Left ventricle myocardium inferior (tissue), 1 donor: ENCODE measurements around the gene GPR152. TPM values are rescaled to one million over a fixed set of nuclear protein-coding genes. Genes with fewer than 3 reads are reported as not detected.
"Not testable (repeated sequence)": the region's sequence is repeated elsewhere in the genome, so short reads cannot be mapped to it uniquely, and the experiment has no call there.

Experiments
- DNase-seq: peaks from one replicate; pipeline ENCODE4 v3.0.0-alpha.2; 2020
- H3K27ac ChIP-seq: fragments of 200-600 bp; replicated peaks from 2 replicates; pipeline ENCODE4 v1.8.0; 2021
- H3K27me3 ChIP-seq: fragments of 200-600 bp; 2 replicates; pipeline ENCODE4 v1.8.0; 2021; ENCODE audit warnings: low read depth
- H3K36me3 ChIP-seq: fragments of 200-600 bp; 2 replicates; pipeline ENCODE4 v1.8.0; 2021
- H3K4me1 ChIP-seq: fragments of 200-600 bp; 2 replicates; pipeline ENCODE4 v1.8.0; 2021
- H3K4me3 ChIP-seq: fragments of 200-600 bp; 2 replicates; pipeline ENCODE4 v1.8.0; 2021; ENCODE audit warnings: mild to moderate bottlenecking, moderate library complexity
- H3K9me3 ChIP-seq: fragments of 200-600 bp; replicated peaks from 2 replicates; pipeline ENCODE4 v1.8.0; 2021
- intact Hi-C: fragments of 100-400 bp; cut with micrococcal nuclease; formaldehyde crosslinking; loops from one replicate; pipeline ENCODE4 v1.11.0; 2022
- total RNA-seq: library from RNA; stranded (reverse); fragmentation: NEBNext Ultra II Directional; extraction: Animal tissue kit (Norgen Biotek cat#: 25700); gene quantifications from one replicate; pipeline ENCODE4 v1.2.1, GENCODE V29; 2021
- TF ChIP-seq, protein P1 (sequence below): fragments of 200-600 bp; IDR thresholded peaks from 2 replicates; pipeline ENCODE4 v1.8.0; 2021; ENCODE audit warnings: antibody characterized with exemption, mild to moderate bottlenecking, borderline replicate concordance
- donor health status: DM: no; HTN: yes; CAD: no; lungs with severe emphysema.

GPR152 gene
- total RNA-seq, 1 donor from 2014 or later = not detected

GRCh38 chr11:67484847-67485311 is 32.4 kb upstream of the GPR152 start:
- H3K27me3 ChIP-seq = no peaks in the 10 kb centered on the region
- H3K9me3 ChIP-seq = no peaks in the 10 kb centered on the region
- TF ChIP-seq, protein P1, sequence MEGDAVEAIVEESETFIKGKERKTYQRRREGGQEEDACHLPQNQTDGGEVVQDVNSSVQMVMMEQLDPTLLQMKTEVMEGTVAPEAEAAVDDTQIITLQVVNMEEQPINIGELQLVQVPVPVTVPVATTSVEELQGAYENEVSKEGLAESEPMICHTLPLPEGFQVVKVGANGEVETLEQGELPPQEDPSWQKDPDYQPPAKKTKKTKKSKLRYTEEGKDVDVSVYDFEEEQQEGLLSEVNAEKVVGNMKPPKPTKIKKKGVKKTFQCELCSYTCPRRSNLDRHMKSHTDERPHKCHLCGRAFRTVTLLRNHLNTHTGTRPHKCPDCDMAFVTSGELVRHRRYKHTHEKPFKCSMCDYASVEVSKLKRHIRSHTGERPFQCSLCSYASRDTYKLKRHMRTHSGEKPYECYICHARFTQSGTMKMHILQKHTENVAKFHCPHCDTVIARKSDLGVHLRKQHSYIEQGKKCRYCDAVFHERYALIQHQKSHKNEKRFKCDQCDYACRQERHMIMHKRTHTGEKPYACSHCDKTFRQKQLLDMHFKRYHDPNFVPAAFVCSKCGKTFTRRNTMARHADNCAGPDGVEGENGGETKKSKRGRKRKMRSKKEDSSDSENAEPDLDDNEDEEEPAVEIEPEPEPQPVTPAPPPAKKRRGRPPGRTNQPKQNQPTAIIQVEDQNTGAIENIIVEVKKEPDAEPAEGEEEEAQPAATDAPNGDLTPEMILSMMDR = no peak
- peaks cover 43% of the 10 kb centered on the region for H3K4me1 ChIP-seq
- no peak overlapping the region for H3K27ac ChIP-seq
- peaks cover 23% of the 10 kb centered on the region for H3K36me3 ChIP-seq
- no peak for DNase-seq
- no peak overlapping the region for H3K4me3 ChIP-seq
- intact Hi-C loops = no loop called here

- peaks cover 3% of the 10 kb centered on the region for H3K27me3 ChIP-seq
- no peaks in the 10 kb centered on the region for H3K9me3 ChIP-seq
- peaks cover 16% of the 10 kb centered on the region for H3K36me3 ChIP-seq
- TF ChIP-seq, protein P1 = no peak
- H3K4me1 ChIP-seq = peaks cover 38% of the 10 kb centered on the region
- intact Hi-C loops = no loop called here
- H3K27ac ChIP-seq = peak overlapping the region; percentile 85
- no peak for DNase-seq
- peak overlapping the region; percentile 68 for H3K4me3 ChIP-seq
Observed at GRCh38 chr11:67483831-67484665, 31.5 kb upstream of the GPR152 start.

GRCh38 chr11:67482827-67483798 is 30.6 kb upstream of the GPR152 start, which contains the start of gene AIP:
Gene AIP (plus strand): TSS chr11:67483026. CDS start chr11:67483159, 133 bp downstream.
- intact Hi-C loops = no loop called here
- peak within 1 kb of the TSS; percentile 85 for H3K27ac ChIP-seq
- peaks cover 11% of the 10 kb centered on the region for H3K36me3 ChIP-seq
- TF ChIP-seq, protein P1 = peak; percentile 51
- H3K4me3 ChIP-seq = peak within 1 kb of the TSS; percentile 68
- no peaks in the 10 kb centered on the region for H3K9me3 ChIP-seq
- peaks cover 4% of the 10 kb centered on the region for H3K27me3 ChIP-seq
- peaks cover 38% of the 10 kb centered on the region for H3K4me1 ChIP-seq
- DNase-seq = peak; percentile 96

DNA sequence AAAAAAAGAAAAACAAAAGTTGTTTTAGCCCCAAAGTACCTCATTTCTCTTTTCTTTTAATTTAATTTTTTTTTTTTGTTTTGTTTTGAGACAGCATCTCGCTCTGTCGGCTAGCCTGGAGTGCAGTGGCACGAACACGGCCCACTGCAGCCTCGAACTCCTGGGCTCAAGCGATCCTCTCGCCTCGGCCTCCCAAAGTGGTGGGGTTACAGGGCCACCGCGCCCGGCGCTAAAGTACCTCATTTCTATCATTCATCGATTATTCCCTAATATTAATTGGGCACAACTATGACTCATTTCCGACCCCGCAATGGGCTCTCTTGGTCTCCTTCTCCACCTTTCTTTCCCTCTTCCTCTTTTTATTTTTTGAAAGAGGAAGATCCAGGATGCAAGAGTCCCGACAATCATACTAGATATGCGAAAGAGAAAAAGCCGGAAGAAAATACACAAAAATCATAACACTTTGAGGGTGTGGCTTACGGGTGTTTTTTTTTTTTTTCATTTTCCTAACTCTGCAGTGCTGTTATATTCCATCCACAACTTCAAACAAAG is 29.8 kb upstream of the GPR152 start:
- peaks cover 38% of the 10 kb centered on the region for H3K4me1 ChIP-seq
- peak overlapping the region; percentile 68 for H3K4me3 ChIP-seq
- intact Hi-C loops = no loop called here
- peaks cover 4% of the 10 kb centered on the region for H3K36me3 ChIP-seq
- no peak for DNase-seq
- TF ChIP-seq, protein P1 = no peak
- no peaks in the 10 kb centered on the region for H3K9me3 ChIP-seq
- peak overlapping the region; percentile 85 for H3K27ac ChIP-seq
- peaks cover 4% of the 10 kb centered on the region for H3K27me3 ChIP-seq

DNA sequence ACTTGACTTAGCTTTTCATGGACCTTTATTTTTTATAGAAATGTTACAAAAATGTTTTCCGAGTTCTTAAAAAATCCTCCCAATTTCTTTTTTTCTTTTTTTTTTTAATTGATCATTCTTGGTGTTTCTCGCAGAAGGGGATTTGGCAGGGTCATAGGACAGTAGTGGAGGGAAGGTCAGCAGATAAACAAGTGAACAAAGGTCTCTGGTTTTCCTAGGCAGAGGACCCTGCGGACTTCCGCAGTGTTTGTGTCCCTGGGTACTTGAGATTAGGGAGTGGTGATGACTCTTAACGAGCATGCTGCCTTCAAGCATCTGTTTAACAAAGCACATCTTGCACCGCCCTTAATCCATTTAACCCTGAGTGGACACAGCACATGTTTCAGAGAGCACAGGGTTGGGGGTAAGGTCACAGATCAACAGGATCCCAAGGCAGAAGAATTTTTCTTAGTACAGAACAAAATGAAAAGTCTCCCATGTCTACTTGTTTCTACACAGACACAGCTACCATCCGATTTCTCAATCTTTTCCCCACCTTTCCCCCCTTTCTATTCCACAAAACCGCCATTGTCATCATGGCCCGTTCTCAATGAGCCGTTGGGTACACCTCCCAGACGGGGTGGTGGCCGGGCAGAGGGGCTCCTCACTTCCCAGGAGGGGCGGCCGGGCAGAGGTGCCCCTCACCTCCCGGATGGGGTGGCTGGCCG is 25.0 kb upstream of the GPR152 start:
- H3K27ac ChIP-seq, intact Hi-C loops, DNase-seq, H3K36me3 ChIP-seq, H3K4me1 ChIP-seq, H3K27me3 ChIP-seq, H3K4me3 ChIP-seq, H3K9me3 ChIP-seq: not testable (repeated sequence)

DNA sequence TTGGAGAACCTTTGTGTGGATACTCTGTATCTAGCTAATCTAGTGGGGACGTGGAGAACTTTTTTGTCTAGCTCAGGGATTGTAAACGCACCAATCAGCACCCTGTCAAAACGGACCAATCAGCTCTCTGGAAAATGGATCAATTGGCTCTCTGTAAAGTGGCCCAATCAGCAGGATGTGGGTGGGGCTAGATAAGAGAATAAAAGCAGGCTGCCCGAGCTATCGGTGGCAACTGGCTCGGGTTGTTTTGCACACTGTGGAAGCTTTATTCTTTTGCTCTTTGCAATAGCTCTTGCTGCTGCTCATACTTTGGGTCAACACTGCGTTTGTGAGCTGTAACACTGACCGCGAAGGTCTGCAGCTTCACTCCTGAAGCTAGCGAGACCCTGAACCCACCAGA is 24.2 kb upstream of the GPR152 start:
- H3K36me3 ChIP-seq, H3K4me1 ChIP-seq, intact Hi-C loops, H3K27ac ChIP-seq, H3K27me3 ChIP-seq, H3K4me3 ChIP-seq, DNase-seq, H3K9me3 ChIP-seq: not testable (repeated sequence)
